Activated CD4-positive, alpha-beta T cell treated with anti-CD3 and anti-CD28 coated beads, Interleukin-2, amount 10 ng/mL, durations not matched to agents 7 days and 5 days (primary cell): ENCODE measurements around the gene EN1. TPM values are rescaled to one million over a fixed set of nuclear protein-coding genes. Genes with fewer than 3 reads are reported as not detected.

ENCODE experiments used
- CTCF ChIA-PET: fragments of 350-600 bp; sonication (Branson Sonifier 250); formaldehyde crosslinking; loops from one replicate; lab custom pipeline; 2021; ENCODE audit warnings: antibody characterized with exemption; lab: Charles Lee
- POLR2A ChIA-PET: fragments of 350-600 bp; sonication (Branson Sonifier 250); formaldehyde crosslinking; loops from one replicate; lab custom pipeline; 2021; ENCODE audit warnings: antibody characterized with exemption; lab: Charles Lee
- DNase-seq: peaks from one replicate; pipeline ENCODE4 v3.0.0-alpha.2; 2020
- H3K27ac Mint-ChIP-seq: one replicate; pipeline ENCODE4 v1.8.0; 2021; ENCODE audit warnings: mild to moderate bottlenecking, moderate library complexity, mixed read lengths
- H3K27me3 Mint-ChIP-seq: one replicate; pipeline ENCODE4 v1.8.0; 2021; ENCODE audit warnings: mixed read lengths
- H3K36me3 Mint-ChIP-seq: one replicate; pipeline ENCODE4 v1.8.0; 2021; ENCODE audit warnings: low read depth, mixed read lengths
- H3K4me1 Mint-ChIP-seq: one replicate; pipeline ENCODE4 v1.8.0; 2021; ENCODE audit warnings: mixed read lengths
- H3K4me3 Mint-ChIP-seq: one replicate; pipeline ENCODE4 v1.8.0; 2021; ENCODE audit warnings: mild to moderate bottlenecking, moderate library complexity, mixed read lengths
- H3K9me3 Mint-ChIP-seq: one replicate; pipeline ENCODE4 v1.8.0; 2021; ENCODE audit warnings: mixed read lengths
- total RNA-seq, 2 experiments: library from RNA; stranded (reverse); gene quantifications; one replicate each; pipeline ENCODE4 v1.2.3, GENCODE V29; 2021

Gene EN1
- total RNA-seq, 2 experiments from 2014 or later, result not detected

GRCh38 chr2:118822572-118822971 is 24.9 kb downstream of the EN1 start:
- Mint-ChIP-seq H3K27ac (no peak overlapping the region), H3K4me1 (peaks cover 4% of the 10 kb centered on the region), H3K9me3 (no peaks in the 10 kb centered on the region), H3K27me3 (peaks cover 54% of the 10 kb centered on the region), H3K4me3 (no peak overlapping the region), H3K36me3 (no peaks in the 10 kb centered on the region)
- DNase-seq, result no peak
- ChIA-PET POLR2A (no interaction called here), CTCF (interaction anchor here (1.5 kb wide), 1 partner anchor 9 kb away, joined by 3 read pairs; no protein-coding TSS in a partner anchor)

GRCh38 chr2:118822015-118822414 is 25.4 kb downstream of the EN1 start:
- CTCF ChIA-PET, result interaction anchor here (1.5 kb wide), 1 partner anchor 8 kb away, joined by 3 read pairs; no protein-coding TSS in a partner anchor
- Mint-ChIP-seq H3K4me3 (no peak overlapping the region), H3K4me1 (peaks cover 4% of the 10 kb centered on the region), H3K27ac (no peak overlapping the region), H3K9me3 (no peaks in the 10 kb centered on the region), H3K27me3 (peaks cover 54% of the 10 kb centered on the region), H3K36me3 (no peaks in the 10 kb centered on the region)
- POLR2A ChIA-PET, result no interaction called here
- no peak for DNase-seq

GRCh38 chr2:118817469-118817868 is 30.0 kb downstream of the EN1 start:
- H3K9me3 Mint-ChIP-seq, result no peaks in the 10 kb centered on the region
- H3K27me3 Mint-ChIP-seq, result peaks cover 38% of the 10 kb centered on the region

DNA sequence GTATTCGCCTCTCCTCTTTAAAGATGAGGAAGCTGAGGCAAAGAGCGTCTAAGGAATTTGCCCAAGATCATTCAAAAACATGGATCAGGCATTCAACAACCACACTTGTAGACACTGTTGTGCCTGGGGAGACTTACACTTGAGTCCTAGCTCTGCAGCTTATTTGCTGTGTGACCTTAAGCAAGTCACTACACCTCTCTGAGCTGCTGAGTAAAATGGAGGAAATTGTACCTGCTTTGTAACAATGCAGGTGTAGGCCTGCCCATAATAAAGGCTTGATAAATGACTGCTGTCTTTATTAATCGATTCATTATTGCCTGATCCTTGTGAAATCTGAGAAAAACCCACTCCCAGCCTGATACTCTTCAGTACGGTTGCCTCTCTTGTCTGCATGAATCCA is 30.8 kb downstream of the EN1 start:
- Mint-ChIP-seq H3K27ac (no peak overlapping the region), H3K4me3 (no peak overlapping the region), H3K36me3 (no peaks in the 10 kb centered on the region), H3K4me1 (no peaks in the 10 kb centered on the region), H3K27me3 (peaks cover 40% of the 10 kb centered on the region), H3K9me3 (no peaks in the 10 kb centered on the region)
- POLR2A ChIA-PET, result no interaction called here
- CTCF ChIA-PET, result no interaction called here
- DNase-seq, result no peak

More at GRCh38 chr2:118817469-118817868, 30.0 kb downstream of the EN1 start:
- ChIA-PET POLR2A (no interaction called here), CTCF (no interaction called here)
- no peaks in the 10 kb centered on the region for H3K4me1 Mint-ChIP-seq
- no peak overlapping the region for H3K4me3 Mint-ChIP-seq
- DNase-seq, result no peak
- H3K36me3 Mint-ChIP-seq, result no peaks in the 10 kb centered on the region
- no peak overlapping the region for H3K27ac Mint-ChIP-seq

DNA sequence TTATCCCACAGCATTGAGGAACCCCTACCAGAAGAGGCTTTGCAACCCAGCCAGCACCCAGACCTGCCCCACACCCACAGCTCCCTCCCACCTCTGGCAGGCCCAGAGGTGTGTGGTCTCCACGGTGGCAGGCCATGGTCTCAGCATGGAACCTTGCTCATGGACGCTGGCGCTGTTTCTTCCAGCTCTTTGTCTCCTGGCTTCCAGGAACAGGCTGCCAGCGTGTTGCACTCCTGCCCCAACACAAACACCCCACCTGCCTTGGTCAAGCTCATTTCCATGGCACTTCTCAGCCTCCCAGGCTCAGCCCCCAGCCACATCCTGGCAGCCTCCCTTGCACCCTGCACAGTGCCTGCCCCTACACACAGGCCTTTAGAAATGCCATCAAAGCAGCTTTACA is 31.7 kb downstream of the EN1 start:
- Mint-ChIP-seq H3K9me3 (no peaks in the 10 kb centered on the region), H3K36me3 (no peaks in the 10 kb centered on the region), H3K27me3 (peaks cover 37% of the 10 kb centered on the region), H3K27ac (no peak overlapping the region), H3K4me1 (no peaks in the 10 kb centered on the region), H3K4me3 (no peak overlapping the region)
- DNase-seq, result no peak
- POLR2A ChIA-PET, result no interaction called here
- CTCF ChIA-PET, result no interaction called here

DNA sequence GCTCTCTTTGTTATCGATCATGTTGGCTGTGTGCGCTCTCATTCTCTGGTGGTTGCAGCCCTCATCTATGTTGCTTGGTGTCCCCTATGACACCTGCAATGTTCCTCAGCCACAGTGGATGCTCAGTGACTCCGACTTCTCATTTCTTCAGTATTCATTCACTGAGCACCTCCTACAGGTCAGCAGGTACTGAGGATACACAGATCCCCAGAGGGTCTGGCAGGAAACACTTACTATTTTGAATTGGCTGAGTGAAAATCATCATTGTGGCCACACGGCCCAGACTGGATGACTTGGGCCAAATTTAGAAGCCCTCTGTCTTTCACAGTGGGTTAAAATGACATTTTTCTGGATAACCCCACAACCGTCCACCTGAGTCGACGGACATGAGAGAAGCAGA is 32.1 kb downstream of the EN1 start:
- POLR2A ChIA-PET, result no interaction called here
- no peaks in the 10 kb centered on the region for H3K4me1 Mint-ChIP-seq
- peaks cover 35% of the 10 kb centered on the region for H3K27me3 Mint-ChIP-seq
- DNase-seq, result no peak
- CTCF ChIA-PET, result no interaction called here
- H3K27ac Mint-ChIP-seq, result no peak overlapping the region
- no peaks in the 10 kb centered on the region for H3K9me3 Mint-ChIP-seq
- H3K36me3 Mint-ChIP-seq, result no peaks in the 10 kb centered on the region
- no peak overlapping the region for H3K4me3 Mint-ChIP-seq

GRCh38 chr2:118814368-118814767 is 33.1 kb downstream of the EN1 start:
- Mint-ChIP-seq H3K4me1 (no peaks in the 10 kb centered on the region), H3K27me3 (peaks cover 40% of the 10 kb centered on the region), H3K9me3 (no peaks in the 10 kb centered on the region), H3K36me3 (no peaks in the 10 kb centered on the region), H3K4me3 (no peak overlapping the region), H3K27ac (no peak overlapping the region)
- no peak for DNase-seq
- ChIA-PET POLR2A (no interaction called here), CTCF (interaction anchor here (0.8 kb wide), 1 partner anchor 8 kb away, joined by 3 read pairs; no protein-coding TSS in a partner anchor)

GRCh38 chr2:118813601-118814339 is 33.7 kb downstream of the EN1 start:
- Mint-ChIP-seq H3K27ac (no peak overlapping the region), H3K4me1 (no peaks in the 10 kb centered on the region), H3K27me3 (peaks cover 42% of the 10 kb centered on the region), H3K9me3 (no peaks in the 10 kb centered on the region), H3K4me3 (no peak overlapping the region), H3K36me3 (no peaks in the 10 kb centered on the region)
- ChIA-PET CTCF (interaction anchor here (0.8 kb wide), 1 partner anchor 9 kb away, joined by 3 read pairs; no protein-coding TSS in a partner anchor), POLR2A (no interaction called here)
- no peak for DNase-seq

DNA sequence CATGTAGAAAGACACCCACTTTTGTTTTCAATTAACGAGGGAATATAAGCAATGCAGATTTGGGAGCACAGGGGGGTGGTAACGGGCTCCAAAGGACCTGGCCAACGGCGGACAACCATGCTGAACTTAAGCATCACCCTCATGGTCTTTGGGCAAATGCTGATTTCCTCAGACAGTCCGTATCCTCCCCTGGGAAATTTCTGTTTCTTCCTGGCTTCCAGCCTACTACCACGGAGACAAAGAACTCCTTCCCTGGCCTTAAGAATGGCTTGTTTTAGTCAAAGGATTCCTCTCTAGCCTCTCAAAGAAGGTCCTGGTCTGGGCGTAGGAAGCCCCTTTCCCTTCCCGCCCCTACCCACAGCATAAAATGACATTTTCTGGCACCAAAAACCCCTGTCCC is 34.3 kb downstream of the EN1 start:
- no peaks in the 10 kb centered on the region for H3K9me3 Mint-ChIP-seq
- no peaks in the 10 kb centered on the region for H3K4me1 Mint-ChIP-seq

GRCh38 chr2:118812552-118812951 is 34.9 kb downstream of the EN1 start:
- H3K27me3 Mint-ChIP-seq, result peaks cover 47% of the 10 kb centered on the region
- no peak for DNase-seq
- H3K4me1 Mint-ChIP-seq, result no peaks in the 10 kb centered on the region
- no peak overlapping the region for H3K27ac Mint-ChIP-seq
- no peak overlapping the region for H3K4me3 Mint-ChIP-seq
- no peaks in the 10 kb centered on the region for H3K9me3 Mint-ChIP-seq
- POLR2A ChIA-PET, result no interaction called here
- CTCF ChIA-PET, result no interaction called here
- H3K36me3 Mint-ChIP-seq, result no peaks in the 10 kb centered on the region

More for the DNA sequence above, 34.3 kb downstream of the EN1 start:
- Mint-ChIP-seq H3K4me3 (no peak overlapping the region), H3K27me3 (peaks cover 42% of the 10 kb centered on the region), H3K27ac (no peak overlapping the region), H3K36me3 (no peaks in the 10 kb centered on the region)
- DNase-seq, result no peak
- CTCF ChIA-PET, result no interaction called here
- POLR2A ChIA-PET, result no interaction called here

- Mint-ChIP-seq H3K36me3 (no peaks in the 10 kb centered on the region), H3K27me3 (peaks cover 54% of the 10 kb centered on the region), H3K4me1 (no peaks in the 10 kb centered on the region), H3K9me3 (no peaks in the 10 kb centered on the region), H3K4me3 (no peak overlapping the region), H3K27ac (no peak overlapping the region)
- DNase-seq, result no peak
- ChIA-PET POLR2A (no interaction called here), CTCF (no interaction called here)
Measured at GRCh38 chr2:118811514-118812115, 35.8 kb downstream of the EN1 start.

DNA sequence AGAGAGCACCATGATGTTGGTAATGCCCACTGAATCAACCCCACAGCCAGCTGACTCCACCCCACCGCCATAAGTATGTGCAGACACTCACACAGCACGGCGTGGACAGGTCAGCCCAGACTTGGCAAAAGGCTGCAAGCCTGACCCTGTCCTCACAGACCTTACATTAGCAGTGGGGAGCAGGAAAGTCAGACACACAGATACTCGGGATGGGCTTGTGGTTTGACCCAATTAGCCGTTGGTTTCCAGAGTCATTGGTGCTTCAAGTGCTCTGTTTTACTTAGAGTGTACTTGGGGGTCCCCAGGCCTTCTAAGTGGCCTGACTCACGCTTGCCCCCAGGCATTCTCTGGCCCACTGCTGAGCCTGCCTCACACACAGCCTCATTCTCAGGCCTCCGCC is 36.7 kb downstream of the EN1 start:
- peaks cover 60% of the 10 kb centered on the region for H3K27me3 Mint-ChIP-seq
- no peaks in the 10 kb centered on the region for H3K4me1 Mint-ChIP-seq
- CTCF ChIA-PET, result no interaction called here
- no peaks in the 10 kb centered on the region for H3K36me3 Mint-ChIP-seq
- H3K9me3 Mint-ChIP-seq, result no peaks in the 10 kb centered on the region
- no peak overlapping the region for H3K27ac Mint-ChIP-seq
- no peak overlapping the region for H3K4me3 Mint-ChIP-seq
- no peak for DNase-seq
- POLR2A ChIA-PET, result no interaction called here

DNA sequence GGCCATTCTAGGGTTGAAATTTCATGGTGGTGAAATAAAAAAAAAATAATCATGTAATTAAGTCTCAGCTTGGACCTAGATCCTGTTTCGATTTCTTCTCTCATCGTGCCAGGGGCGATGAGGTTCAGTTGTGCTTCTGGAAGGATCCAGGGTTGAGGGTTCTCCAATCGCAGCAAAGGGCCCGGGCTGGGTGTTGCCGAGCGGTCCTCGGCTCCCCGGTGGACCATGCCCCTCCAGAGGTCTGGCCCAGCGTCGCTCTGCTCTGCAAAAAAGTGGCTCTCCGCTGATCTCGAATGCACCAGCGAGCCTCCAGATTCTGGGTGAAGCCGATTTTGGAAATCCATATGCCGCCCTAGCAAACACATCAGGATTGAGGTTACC is 39.0 kb downstream of the EN1 start:
- Mint-ChIP-seq H3K36me3 (no peaks in the 10 kb centered on the region), H3K27ac (no peak overlapping the region), H3K4me3 (no peak overlapping the region), H3K9me3 (no peaks in the 10 kb centered on the region), H3K27me3 (peaks cover 60% of the 10 kb centered on the region), H3K4me1 (no peaks in the 10 kb centered on the region)
- no peak for DNase-seq
- POLR2A ChIA-PET, result no interaction called here
- CTCF ChIA-PET, result no interaction called here
